Measurements from ENCODE around the gene ADAMTS7.

DNA sequence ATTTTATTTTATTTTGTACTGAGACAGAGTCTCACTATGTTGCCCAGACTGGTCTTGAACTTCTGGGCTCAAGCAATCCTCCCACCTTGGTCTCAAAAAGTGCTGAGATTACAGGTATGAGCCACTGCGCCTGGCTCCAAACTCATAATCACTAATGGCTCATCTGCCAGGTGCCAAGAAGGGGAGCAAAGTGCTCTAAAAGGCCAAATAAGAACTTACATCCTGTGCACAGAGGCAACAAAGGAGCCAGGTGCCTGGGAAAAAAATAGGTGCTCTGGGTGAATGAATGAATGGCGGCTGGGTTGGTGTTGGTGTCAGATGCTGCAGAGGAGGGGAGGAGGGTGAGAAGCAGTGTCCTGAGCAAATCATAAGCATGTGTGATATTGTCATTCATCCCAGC lies 25.9 kb upstream of the ADAMTS7 start:
- TF ChIP-seq, protein P1, sequence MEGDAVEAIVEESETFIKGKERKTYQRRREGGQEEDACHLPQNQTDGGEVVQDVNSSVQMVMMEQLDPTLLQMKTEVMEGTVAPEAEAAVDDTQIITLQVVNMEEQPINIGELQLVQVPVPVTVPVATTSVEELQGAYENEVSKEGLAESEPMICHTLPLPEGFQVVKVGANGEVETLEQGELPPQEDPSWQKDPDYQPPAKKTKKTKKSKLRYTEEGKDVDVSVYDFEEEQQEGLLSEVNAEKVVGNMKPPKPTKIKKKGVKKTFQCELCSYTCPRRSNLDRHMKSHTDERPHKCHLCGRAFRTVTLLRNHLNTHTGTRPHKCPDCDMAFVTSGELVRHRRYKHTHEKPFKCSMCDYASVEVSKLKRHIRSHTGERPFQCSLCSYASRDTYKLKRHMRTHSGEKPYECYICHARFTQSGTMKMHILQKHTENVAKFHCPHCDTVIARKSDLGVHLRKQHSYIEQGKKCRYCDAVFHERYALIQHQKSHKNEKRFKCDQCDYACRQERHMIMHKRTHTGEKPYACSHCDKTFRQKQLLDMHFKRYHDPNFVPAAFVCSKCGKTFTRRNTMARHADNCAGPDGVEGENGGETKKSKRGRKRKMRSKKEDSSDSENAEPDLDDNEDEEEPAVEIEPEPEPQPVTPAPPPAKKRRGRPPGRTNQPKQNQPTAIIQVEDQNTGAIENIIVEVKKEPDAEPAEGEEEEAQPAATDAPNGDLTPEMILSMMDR (IDR thresholded peaks at IDR 0.05) = no peak
- TF ChIP-seq ZFX (IDR thresholded peaks at IDR 0.05; ENCODE audit: borderline replicate concordance) = no peak

All from 22Rv1 (cell line).